ENCODE measurements around the gene EHMT1. TPM values are rescaled to one million over a fixed set of nuclear protein-coding genes. Genes with fewer than 3 reads are reported as not detected.

EHMT1 gene
- total and polyA plus RNA-seq, 2 of the 8 experiments (the other 6 are each of a cell fraction or from before 2014, with no cell fraction given), result 95.7 to 163 TPM

DNA sequence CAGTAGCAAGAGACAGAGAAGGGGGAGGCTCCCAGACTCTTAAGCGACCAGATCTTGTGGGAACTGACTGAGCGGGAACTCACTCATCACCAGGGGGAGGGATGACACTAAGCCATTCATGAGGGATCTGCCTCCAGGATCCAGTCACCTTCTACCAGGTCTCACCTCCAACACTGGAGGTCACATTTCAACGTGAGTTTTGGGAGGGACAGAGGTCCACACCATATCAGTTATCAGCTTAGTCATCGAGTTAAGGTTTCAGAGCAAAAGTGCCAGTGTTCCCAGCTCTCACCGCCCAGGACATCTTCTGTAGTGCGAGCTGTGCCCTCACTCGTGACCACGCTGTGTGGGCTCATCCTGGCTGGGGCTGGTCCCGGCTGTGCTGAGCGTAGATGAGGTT lies 160.1 kb downstream of the EHMT1 start:
- TF ChIP-seq SIRT6 (IDR thresholded peaks at IDR 0.05; ENCODE audit: low read length) (no peak), EP300 (IDR thresholded peaks at IDR 0.05; ENCODE audit: borderline replicate concordance in 1 of 2, low read depth in 2 of 2, low read length in 2 of 2) (no peak), MAFK (IDR thresholded peaks at IDR 0.05; ENCODE audit: low read depth, low read length) (no peak), SUZ12 (IDR thresholded peaks at IDR 0.05; ENCODE audit: low read length) (no peak), POLR2A (IDR thresholded peaks at IDR 0.05; ENCODE audit: control extremely low read depth in 1 of 2, low read depth in 2 of 2, low read length in 2 of 2) (no peak), TBP (IDR thresholded peaks at IDR 0.05; ENCODE audit: low read depth, low read length) (no peak), RNF2 (IDR thresholded peaks at IDR 0.05; ENCODE audit: borderline replicate concordance, low read depth, low read length, missing control alignments, poor library complexity, severe bottlenecking) (no peak), JUND (IDR thresholded peaks at IDR 0.05; ENCODE audit: low read length) (no peak), EGR1 (IDR thresholded peaks at IDR 0.05; ENCODE audit: borderline replicate concordance, low read depth, low read length) (no peak), SRF (IDR thresholded peaks at IDR 0.05; ENCODE audit: low read depth, low read length) (no peak), CREB1 (IDR thresholded peaks at IDR 0.05) (no peak), KDM1A (IDR thresholded peaks at IDR 0.05; ENCODE audit: borderline replicate concordance, low read length) (no peak)
- TF ChIP-seq, protein P1, sequence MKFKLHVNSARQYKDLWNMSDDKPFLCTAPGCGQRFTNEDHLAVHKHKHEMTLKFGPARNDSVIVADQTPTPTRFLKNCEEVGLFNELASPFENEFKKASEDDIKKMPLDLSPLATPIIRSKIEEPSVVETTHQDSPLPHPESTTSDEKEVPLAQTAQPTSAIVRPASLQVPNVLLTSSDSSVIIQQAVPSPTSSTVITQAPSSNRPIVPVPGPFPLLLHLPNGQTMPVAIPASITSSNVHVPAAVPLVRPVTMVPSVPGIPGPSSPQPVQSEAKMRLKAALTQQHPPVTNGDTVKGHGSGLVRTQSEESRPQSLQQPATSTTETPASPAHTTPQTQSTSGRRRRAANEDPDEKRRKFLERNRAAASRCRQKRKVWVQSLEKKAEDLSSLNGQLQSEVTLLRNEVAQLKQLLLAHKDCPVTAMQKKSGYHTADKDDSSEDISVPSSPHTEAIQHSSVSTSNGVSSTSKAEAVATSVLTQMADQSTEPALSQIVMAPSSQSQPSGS (IDR thresholded peaks at IDR 0.05; ENCODE audit: low read length), result no peak
- H3K4ac ChIP-seq (replicated peaks; ENCODE audit: insufficient read length, low read depth, low read length), result no peak overlapping the region
- H3K56ac ChIP-seq (replicated peaks; ENCODE audit: insufficient read length, low read depth, low read length), result no peak overlapping the region
- H2AK5ac ChIP-seq (ENCODE audit: low read depth, low read length), result no peak overlapping the region
- H3K36me3 ChIP-seq (ENCODE audit: control insufficient read depth in 2 of 4, insufficient read depth in 4 of 4, low read length in 3 of 4), result peaks cover 20 to 73% (median 38%) of the 10 kb centered on the region in 4 experiments
- H2BK12ac ChIP-seq (ENCODE audit: low read depth, low read length), result no peak overlapping the region
- H2BK20ac ChIP-seq (ENCODE audit: low read length), result no peak overlapping the region
- H4K5ac ChIP-seq (ENCODE audit: insufficient read length, low read depth, low read length), result no peak overlapping the region
- DNase-seq (ENCODE audit: low read depth in 1 of 2, low spot score in 2 of 2) (no peak), FAIRE-seq (no peak)
- WGBS, 2 experiments (ENCODE audit: extremely low coverage in 1 of 2, insufficient coverage in 1 of 2, insufficient read length in 1 of 2, insufficient replicate concordance in 2 of 2, low coverage in 1 of 2, low lambda C conversion rate in 2 of 2, missing lambda C conversion rate in 1 of 2), result 90% methylated on average over 10 of the region's 10 CpGs; no CpG with 5 or more reads in 1 of the 2 experiments
- no peak overlapping the region for H3K27ac ChIP-seq (ENCODE audit: low read depth, low read length)
- peaks cover 0 to 2% of the 10 kb centered on the region in 2 experiments; a peak in 1 of 4 replicates for H3K79me2 ChIP-seq (ENCODE audit: control insufficient read depth in 1 of 2, insufficient read depth in 2 of 2, low read length in 2 of 2)
- no peak overlapping the region for H3K18ac ChIP-seq (ENCODE audit: extremely low read depth, low read length)
- peaks cover 5 to 7% of the 10 kb centered on the region in 2 experiments for H4K20me1 ChIP-seq (replicated peaks in 1 of 2; ENCODE audit: control insufficient read depth in 1 of 2, insufficient read depth in 2 of 2, low read length in 2 of 2)
- H3K27me3 ChIP-seq (replicated peaks in 1 of 4; ENCODE audit: control insufficient read depth in 3 of 4, extremely low read depth in 1 of 4, insufficient read depth in 3 of 4, low read length in 3 of 4), result no peaks in the 10 kb centered on the region
- H3K4me1 ChIP-seq (replicated peaks in 1 of 4; ENCODE audit: control insufficient read depth in 3 of 4, insufficient read depth in 4 of 4, low read length in 3 of 4), result no peaks in the 10 kb centered on the region
- H3K14ac ChIP-seq (ENCODE audit: insufficient read length), result no peak overlapping the region
- no peak overlapping the region for H2BK120ac ChIP-seq (replicated peaks; ENCODE audit: low read depth, low read length)
- H2BK15ac ChIP-seq (ENCODE audit: low read length), result no peak overlapping the region
- ChIA-PET POLR2A (ENCODE audit: partially characterized antibody) (no interaction called here), CTCF (ENCODE audit: partially characterized antibody) (interaction anchor here (1.0 to 1.3 kb wide), 4 partner anchors 39 to 197 kb away, joined by 3 to 5 read pairs (median 3); no protein-coding TSS in a partner anchor)
- H3K79me1 ChIP-seq (ENCODE audit: low read depth, low read length), result peaks cover 4% of the 10 kb centered on the region; the same call in 1 of the 2 replicates
- no peak overlapping the region for H3K4me2 ChIP-seq (ENCODE audit: insufficient read depth in 1 of 2, low read depth in 2 of 2, low read length in 2 of 2)
- H3K23me2 ChIP-seq (ENCODE audit: low read depth, low read length), result no peaks in the 10 kb centered on the region
- no peaks in the 10 kb centered on the region for H3K9me3 ChIP-seq (ENCODE audit: insufficient read depth in 2 of 2, low read depth in 1 of 2, low read length in 1 of 2)
- H3K23ac ChIP-seq (ENCODE audit: insufficient read length), result no peak overlapping the region
- H2AFZ ChIP-seq (ENCODE audit: low read length), result no peak overlapping the region
- H3K4me3 ChIP-seq (ENCODE audit: extremely low read depth in 1 of 4, insufficient read depth in 2 of 4, low read depth in 3 of 4, low read length in 4 of 4), result no peak overlapping the region
- no peak overlapping the region for H4K91ac ChIP-seq (replicated peaks; ENCODE audit: insufficient read length, low read length)
- no peak overlapping the region for H3K9ac ChIP-seq (replicated peaks in 1 of 4; ENCODE audit: extremely low read depth in 1 of 4, low read depth in 3 of 4, low read length in 3 of 4)
- H2BK5ac ChIP-seq (ENCODE audit: low read depth, low read length), result no peak overlapping the region
- H4K8ac ChIP-seq (ENCODE audit: extremely low read depth, insufficient read depth, low read length), result no peak overlapping the region

All from H1 (cell line).